Astrocyte (in vitro differentiated cells and primary cell): Measurements from ENCODE around the gene PNKD.

Experiments used
- EZH2 ChIP-seq: IDR thresholded peaks from 2 replicates; pipeline ENCODE4 v1.6.1; 2012; ENCODE audit warnings: mild to moderate bottlenecking, low read length, inconsistent platforms; ENCODE audit not compliant: insufficient read depth
- TF ChIP-seq, protein P1 (sequence below): IDR thresholded peaks from 2 replicates; pipeline ENCODE4 v1.5.1; 2011; ENCODE audit warnings: low read depth, mild to moderate bottlenecking, inconsistent platforms, low read length, moderate library complexity; ENCODE audit not compliant: insufficient read depth

DNA sequence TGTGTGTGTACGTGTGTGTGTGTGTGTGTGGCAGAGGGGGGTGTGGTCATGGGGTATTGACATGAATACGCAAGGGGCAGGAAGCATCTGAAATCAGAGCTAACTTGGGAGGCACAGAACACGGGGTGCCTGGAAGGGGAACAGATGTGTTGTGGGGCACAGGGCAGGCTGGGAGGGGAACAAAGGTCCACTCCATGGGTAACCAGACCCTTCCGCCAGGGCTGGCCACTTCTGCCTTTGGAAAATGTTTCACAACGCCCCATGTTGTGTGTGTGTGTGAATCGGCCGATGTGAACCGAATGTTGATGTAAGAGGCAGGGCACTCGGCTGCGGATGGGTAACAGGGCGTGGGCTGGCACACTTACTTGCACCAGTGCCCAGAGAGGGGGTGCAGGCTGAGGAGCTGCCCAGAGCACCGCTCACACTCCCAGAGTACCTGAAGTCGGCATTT, 111.6 kb downstream of the PNKD start, which contains the start of gene SLC11A1:
- TF ChIP-seq, protein P1, sequence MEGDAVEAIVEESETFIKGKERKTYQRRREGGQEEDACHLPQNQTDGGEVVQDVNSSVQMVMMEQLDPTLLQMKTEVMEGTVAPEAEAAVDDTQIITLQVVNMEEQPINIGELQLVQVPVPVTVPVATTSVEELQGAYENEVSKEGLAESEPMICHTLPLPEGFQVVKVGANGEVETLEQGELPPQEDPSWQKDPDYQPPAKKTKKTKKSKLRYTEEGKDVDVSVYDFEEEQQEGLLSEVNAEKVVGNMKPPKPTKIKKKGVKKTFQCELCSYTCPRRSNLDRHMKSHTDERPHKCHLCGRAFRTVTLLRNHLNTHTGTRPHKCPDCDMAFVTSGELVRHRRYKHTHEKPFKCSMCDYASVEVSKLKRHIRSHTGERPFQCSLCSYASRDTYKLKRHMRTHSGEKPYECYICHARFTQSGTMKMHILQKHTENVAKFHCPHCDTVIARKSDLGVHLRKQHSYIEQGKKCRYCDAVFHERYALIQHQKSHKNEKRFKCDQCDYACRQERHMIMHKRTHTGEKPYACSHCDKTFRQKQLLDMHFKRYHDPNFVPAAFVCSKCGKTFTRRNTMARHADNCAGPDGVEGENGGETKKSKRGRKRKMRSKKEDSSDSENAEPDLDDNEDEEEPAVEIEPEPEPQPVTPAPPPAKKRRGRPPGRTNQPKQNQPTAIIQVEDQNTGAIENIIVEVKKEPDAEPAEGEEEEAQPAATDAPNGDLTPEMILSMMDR: no peak
- TF ChIP-seq EZH2: no peak
